Right renal cortex interstitium (tissue), 3 donors: Measurements from ENCODE around the gene KRT86. TPM values are rescaled to one million over a fixed set of nuclear protein-coding genes. Genes with fewer than 3 reads are reported as not detected.
"Not testable (repeated sequence)": the region's sequence is repeated elsewhere in the genome, so short reads cannot be mapped to it uniquely, and the experiment has no call there.

ENCODE experiments used
- DNase-seq, 3 donors: peaks; one replicate each; pipeline ENCODE4 v3.0.0-alpha.2; 2013; ENCODE audit warnings: low read depth in 3 of 3, low spot score in 2 of 3
- polyA plus RNA-seq, 3 donors: library from polyadenylated mRNA; unstranded; fragments of 120-200 nt; gene quantifications; one replicate each; pipeline ENCODE4 v1.2.1, GENCODE V29; 2013; ENCODE audit not compliant: insufficient read length in 3 of 3

KRT86 gene
- polyA plus RNA-seq, 3 donors, result not detected

- DNase-seq, result no peak
Observed at GRCh38 chr12:52238207-52238840, 36.1 kb upstream of the KRT86 start.

- DNase-seq, result no peak
Observed at GRCh38 chr12:52238916-52239646, 35.4 kb upstream of the KRT86 start.

GRCh38 chr12:52239767-52240166 lies 34.7 kb upstream of the KRT86 start:
- no peak for DNase-seq

DNA sequence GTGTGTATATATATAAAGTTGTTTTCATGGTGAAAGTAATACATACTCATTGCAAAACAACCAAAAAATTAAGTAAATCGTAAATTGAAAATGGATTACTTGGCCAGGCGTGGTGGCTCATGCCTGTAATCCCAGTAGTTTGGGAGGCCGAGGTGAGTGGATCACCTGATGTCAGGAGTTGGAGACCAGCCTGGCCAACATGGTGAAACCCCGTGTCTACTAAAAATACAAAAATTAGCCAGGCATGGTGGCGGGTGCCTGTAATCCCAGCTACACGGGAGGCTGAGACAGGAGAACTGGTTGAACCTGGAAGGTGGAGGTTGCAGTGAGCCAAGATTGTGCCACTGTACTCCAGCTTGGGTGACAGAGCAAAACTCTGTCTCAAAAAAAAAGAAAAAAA lies 34.2 kb upstream of the KRT86 start:
- DNase-seq, result not testable (repeated sequence)

DNA sequence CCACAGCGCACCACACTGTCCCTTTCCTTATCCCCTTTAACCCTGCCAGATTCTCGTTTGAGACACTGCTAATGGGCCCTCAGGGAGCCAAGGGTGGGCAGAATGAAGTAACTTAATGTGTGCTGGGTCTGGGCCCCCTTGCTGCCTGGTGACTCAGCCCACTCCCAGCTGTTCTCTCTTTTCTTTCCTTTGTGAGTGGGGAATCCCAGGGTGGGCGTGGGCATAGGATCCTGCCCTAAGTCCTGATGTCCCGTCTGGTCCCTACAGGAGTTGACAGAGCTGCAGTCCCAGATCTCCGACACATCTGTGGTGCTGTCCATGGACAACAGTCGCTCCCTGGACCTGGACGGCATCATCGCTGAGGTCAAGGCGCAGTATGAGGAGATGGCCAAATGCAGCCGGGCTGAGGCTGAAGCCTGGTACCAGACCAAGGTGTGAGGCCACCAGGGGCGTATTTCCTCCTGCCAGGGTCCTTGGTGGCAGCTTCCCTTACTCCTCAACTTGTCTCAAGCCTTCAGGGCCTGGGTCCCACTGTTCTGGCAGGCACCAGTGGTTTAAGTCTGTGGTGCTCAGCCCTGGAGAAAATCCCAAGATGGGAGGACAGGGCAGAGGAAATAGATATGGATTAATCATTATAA lies 33.1 kb upstream of the KRT86 start:
- no peak for DNase-seq

- no peak for DNase-seq
Observed at GRCh38 chr12:52242442-52243258, 31.8 kb upstream of the KRT86 start.

GRCh38 chr12:52243259-52243855 lies 31.1 kb upstream of the KRT86 start:
- peak in 1 of 3 donors; percentile 41 for DNase-seq

- DNase-seq, result no peak
Observed at GRCh38 chr12:52243856-52244614, 30.4 kb upstream of the KRT86 start.

GRCh38 chr12:52244615-52244994 lies 29.8 kb upstream of the KRT86 start:
- DNase-seq, result no peak

- no peak for DNase-seq
Observed at GRCh38 chr12:52245259-52245961, 29.0 kb upstream of the KRT86 start.

- no peak for DNase-seq
Observed at GRCh38 chr12:52245962-52246569, 28.4 kb upstream of the KRT86 start.

- no peak for DNase-seq
Observed at GRCh38 chr12:52246720-52247621, 27.5 kb upstream of the KRT86 start.

- no peak for DNase-seq
Observed at GRCh38 chr12:52247622-52248540, 26.6 kb upstream of the KRT86 start.

- no peak for DNase-seq
Observed at GRCh38 chr12:52248541-52249461, 25.6 kb upstream of the KRT86 start.

DNA sequence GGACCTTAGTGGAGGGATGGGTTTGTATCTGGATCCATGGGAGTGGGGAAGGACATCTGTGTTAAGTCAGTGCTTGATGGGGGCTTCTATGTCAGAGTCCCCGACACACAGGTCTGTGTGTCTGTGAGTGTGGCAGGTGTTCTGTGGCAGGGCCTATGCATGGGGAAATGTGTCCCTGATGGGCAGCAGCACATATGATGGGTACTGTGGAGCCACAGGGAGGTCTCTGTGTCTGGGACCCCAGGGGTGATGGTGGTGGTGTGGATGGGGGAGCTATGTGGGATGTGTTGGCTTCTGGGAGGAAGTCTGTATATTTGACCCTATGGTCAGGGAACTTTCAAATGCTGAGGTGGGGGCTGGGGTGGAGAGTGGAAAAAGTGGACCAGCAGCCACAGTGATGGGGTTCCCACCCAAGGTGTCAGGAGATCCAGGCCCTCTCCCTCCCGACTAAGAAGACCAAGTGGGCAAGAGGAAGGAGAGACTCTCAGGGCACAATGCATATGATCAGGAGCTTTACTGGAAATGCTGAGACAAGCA lies 24.9 kb upstream of the KRT86 start:
- no peak for DNase-seq
